KG1 (cell line): Measurements from ENCODE around the gene ENTPD3.
"Not testable (repeated sequence)": the region's sequence is repeated elsewhere in the genome, so short reads cannot be mapped to it uniquely, and the experiment has no call there.

Experiments
- DNase-seq: peaks from one replicate; lab custom pipeline; 2025; lab: John Stamatoyannopoulos, UW

Gene ENTPD3

DNA sequence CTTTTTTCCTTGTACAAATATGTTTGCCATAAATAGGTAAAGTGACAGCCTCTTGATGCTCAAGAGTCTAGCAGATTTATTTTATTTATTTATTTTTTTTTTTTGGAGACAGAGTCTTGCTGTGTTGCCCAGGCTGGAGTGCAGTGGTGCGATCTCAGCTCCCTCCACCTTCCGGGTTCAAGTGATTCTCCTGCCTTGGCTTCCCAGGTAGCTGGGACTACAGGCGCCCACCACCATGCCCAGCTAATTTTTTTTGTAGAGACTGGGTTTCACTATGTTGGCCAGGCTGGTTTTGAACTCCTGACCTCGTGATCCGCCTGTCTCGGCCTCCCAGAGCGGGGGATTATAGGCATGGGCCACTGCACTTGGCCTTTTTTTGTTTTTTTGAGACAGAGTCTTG lies 75.9 kb downstream of the ENTPD3 start:
- DNase-seq: not testable (repeated sequence)

DNA sequence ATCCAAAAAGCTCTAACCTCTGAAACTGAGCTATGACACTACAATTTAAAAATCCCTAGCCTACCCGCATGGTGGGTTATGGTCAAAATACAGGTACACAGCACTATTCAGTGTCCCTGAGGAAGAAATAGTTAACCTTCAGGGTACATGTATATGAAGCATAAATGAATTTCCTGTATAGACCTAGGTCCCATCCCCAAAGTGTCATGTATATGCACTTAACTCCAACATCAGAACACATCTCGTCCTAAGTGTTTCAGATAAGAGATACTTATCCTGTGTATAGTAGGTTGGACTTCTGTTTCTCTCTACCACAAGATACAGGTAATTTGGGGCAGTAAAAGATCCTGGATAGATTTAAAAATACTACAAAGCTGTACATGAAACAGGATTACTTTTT lies 76.6 kb downstream of the ENTPD3 start:
- DNase-seq: no peak

DNA sequence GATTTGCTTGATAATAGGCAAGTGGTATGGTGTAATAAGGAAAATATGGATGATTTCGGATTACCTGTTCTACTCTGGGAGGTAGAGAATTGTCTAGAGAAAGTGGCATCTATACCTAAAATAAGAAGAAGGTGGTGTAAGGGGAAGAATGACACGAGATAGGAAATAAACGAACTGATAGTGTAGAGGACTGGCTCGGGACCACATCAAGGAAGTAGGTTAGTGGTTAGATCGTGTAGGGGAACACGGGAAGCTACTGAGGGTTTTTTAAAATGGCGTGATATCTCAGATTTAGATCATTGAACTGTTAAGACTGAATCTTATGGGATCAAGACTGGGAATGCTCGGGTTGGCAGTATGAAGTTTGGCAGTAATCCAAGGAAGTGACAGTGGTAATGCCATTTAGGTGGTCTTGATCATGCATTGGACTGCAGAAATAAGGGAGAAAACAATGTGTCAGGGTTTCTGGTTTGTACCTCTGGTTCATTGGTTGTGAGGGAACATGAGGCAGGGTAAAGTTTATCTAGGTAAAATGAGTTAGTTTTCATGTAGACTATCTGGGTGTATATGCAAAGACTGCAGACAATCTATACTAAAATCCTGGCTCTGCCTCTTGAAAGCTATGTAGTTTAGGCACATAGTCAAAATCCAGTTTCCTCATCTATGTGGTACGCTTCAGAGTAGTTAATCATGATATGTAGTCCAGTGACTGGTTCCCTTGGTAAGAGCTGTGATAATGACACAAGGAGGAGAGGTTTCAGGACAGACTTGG lies 77.5 kb downstream of the ENTPD3 start:
- DNase-seq: no peak

DNA sequence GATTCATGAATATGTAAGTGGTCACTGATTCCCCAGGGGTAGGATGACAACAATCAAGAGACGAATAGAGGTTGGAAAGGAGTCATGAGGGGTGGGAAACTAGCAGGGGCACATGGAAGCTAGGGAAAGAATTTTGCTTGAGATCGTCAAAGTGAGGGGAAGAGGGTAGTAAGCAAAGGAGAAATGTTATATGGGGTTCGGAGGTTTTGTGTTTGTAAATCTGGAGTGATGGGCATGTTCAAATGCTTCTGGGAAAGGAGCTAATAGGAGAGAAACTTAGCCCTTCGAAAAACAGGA lies 78.1 kb downstream of the ENTPD3 start:
- DNase-seq: no peak

DNA sequence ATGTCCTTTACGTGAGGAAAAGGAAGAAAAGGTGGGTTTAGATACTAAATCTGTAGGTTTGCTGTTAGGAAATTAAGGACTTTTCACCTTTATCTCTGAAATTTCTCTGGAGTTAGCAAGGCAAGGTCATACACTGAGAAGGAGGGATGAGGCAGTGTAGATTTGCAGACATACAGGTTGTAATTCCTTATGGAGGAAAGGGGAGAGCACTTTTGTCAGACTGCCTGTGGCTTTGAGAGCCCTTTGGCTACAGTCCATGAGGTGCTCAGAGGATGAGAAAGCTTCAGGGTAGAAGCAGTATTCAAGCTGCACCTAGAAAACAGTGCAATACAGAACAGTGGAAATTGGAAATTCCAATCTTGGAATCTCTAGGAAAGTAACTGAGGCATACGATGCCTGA lies 78.5 kb downstream of the ENTPD3 start:
- no peak for DNase-seq

DNA sequence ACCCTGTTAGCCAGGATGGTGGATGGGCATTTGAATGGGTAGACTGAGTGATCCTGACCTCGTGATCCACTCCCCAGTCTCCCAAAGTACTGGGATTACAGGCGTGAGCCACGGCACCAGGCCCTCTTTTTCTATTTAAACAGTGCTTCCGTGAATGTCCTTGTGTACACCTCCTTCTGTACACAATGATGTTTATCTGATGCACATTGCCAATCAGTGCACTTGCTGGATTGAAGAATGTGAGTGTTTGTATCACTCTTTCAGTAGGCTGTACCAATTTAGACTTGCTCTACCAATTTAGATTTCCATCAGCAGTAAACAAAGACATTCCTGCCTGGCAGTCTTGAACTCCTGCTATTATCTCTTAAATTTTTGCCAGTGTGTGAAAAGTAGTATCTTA lies 81.0 kb downstream of the ENTPD3 start:
- DNase-seq: no peak

DNA sequence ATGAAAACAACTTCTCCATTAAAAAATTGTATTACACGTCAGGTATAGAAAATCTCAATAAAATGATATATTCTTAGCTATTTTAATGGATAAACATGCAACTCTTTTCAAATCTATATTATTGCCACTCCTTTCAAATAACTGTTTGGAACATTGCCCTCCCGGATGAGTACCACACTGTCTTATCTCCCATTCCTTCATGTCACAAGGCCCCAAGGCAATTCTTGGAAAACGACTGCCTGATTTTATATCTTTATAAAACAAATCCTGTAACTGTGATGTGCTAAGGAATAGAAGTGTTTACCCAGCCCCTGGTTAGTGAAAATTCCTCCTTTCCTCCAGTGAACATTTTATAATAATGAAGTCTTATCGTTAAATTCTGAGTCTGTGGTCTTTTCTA lies 83.7 kb downstream of the ENTPD3 start:
- DNase-seq: no peak

DNA sequence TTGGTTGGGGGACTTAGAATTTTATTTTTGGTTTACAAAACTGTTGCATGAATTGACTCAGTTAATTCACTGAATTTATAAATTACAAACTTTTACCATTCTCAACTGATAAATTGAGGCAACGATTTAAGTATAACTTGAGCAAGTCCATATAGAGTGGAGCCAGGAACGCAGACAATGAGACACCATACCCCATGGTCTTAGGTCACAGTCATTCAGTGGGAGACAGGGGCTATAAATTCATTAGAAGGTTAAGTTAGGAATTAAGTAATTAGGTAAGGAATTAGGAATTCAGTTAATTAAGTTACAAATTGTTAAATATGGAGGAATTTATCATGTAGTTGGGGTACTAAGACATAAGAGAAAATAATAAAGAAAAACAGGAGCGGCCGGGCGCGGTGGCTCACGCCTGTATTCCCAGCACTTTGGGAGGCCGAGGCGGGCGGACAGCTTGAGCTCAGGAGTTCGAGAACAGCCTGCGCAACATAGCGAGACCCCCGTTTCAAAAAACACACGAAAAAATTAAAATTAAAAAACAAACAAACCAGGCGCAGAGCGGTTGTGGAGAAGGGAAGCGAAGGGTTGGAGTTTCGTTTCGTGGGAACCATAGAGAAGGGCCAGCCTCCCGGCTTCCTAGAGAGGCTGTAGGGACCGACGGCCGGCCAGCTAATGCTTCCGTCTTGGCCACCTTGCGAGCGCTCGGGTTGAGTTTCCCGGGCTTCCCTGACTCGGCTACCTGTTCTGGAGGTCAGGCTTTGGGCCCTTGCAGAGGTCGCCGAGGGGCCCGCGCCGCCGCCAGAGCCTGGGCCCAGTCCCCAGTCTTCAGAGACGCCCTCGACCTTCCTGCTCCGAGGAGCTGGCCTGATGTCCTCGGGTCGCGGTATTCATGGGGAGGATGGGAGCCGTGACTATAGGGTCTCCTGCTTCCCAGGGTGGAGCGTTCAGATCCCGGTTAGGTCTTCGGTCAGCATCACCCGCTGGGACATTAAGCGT lies 89.8 kb downstream of the ENTPD3 start, which contains the start of gene ZNF619:
Gene ZNF619 (plus strand): TSS at position 645 of the 993 bp plus-strand sequence. CDS start 858 bp downstream, outside the sequence.
- peak; percentile 59 for DNase-seq

DNA sequence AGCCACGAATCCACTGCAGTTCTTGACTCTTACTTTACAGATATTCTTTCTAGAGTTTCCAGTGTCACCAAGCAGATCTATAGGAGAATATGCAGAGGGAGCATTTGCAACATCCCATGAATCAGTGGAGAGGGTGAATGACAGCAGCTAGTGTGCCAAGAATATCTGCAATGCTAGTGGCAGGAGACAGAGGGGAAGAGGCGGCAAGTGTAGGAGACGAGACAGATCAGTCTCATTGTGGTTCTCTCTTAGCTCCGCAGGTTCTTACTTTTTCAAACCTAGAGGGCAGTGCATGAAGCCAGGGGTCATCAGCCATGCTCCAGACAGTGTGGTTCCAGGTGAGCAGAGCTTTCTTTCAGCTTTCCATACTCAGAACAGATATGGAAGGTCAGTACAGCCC lies 90.7 kb downstream of the ENTPD3 start:
- no peak for DNase-seq
